Neural cell (in vitro differentiated cells): ENCODE data around the gene CITED1.

Source experiments
- EP300 ChIP-seq: fragments of 450-650 bp; conservative IDR thresholded peaks from 2 replicates; pipeline ENCODE4 v1.6.1; 2014; ENCODE audit warnings: antibody characterized with exemption, mild to moderate bottlenecking, moderate library complexity; ENCODE audit not compliant: poor library complexity, severe bottlenecking
- EZH2 ChIP-seq: fragments of 200-600, 300-800 bp; shearing (Covaris generic), sonication (generic); IDR thresholded peaks from 2 replicates; pipeline ENCODE4 v1.6.1; 2014; ENCODE audit warnings: antibody characterized with exemption, low read length, borderline replicate concordance, mild to moderate bottlenecking; ENCODE audit not compliant: insufficient read depth, poor library complexity, severe bottlenecking
- TAF1 ChIP-seq: IDR thresholded peaks from 2 replicates; pipeline ENCODE4 v1.6.1; 2012; ENCODE audit warnings: low read depth
- TF ChIP-seq, protein P1 (sequence below): fragments of 450-650 bp; IDR thresholded peaks from 2 replicates; pipeline ENCODE4 v1.5.1; 2014; ENCODE audit warnings: antibody characterized with exemption, mild to moderate bottlenecking, moderate library complexity; ENCODE audit not compliant: poor library complexity, severe bottlenecking

DNA sequence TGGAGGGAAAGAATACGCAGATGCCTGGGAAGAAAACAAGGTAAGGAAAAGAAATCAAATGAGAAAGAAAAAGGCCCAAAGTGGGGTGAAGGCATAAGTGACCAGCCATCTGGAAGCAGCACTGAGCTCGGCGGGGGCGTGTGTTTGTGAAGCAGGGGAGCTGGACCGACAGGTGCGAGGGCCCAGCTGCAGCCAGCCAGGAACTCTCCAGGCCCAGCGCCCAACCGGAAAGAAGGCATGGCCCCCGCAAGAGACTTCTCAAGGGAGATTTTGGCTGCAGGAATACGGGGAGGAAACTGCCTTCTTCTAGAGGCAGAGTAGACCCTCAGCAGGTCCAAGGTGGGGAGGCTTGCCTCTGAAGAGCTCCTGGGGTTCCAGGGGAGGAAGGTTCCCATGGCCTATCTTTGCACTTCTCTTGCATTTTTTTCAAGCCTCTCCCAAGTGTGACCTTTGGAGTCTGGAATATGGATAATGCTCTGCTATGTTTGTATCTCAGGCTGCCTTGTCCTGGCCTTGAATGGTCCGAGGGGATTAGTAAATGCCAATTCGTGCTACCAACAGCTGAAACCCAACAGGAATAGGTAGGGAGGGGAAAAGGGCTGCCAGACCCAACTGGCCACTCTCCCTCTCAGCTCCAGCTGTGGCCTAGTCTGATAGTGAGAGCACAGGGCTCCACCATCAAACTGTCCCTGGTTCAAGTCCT, 10.8 kb upstream of the CITED1 start:
- TF ChIP-seq, protein P1, sequence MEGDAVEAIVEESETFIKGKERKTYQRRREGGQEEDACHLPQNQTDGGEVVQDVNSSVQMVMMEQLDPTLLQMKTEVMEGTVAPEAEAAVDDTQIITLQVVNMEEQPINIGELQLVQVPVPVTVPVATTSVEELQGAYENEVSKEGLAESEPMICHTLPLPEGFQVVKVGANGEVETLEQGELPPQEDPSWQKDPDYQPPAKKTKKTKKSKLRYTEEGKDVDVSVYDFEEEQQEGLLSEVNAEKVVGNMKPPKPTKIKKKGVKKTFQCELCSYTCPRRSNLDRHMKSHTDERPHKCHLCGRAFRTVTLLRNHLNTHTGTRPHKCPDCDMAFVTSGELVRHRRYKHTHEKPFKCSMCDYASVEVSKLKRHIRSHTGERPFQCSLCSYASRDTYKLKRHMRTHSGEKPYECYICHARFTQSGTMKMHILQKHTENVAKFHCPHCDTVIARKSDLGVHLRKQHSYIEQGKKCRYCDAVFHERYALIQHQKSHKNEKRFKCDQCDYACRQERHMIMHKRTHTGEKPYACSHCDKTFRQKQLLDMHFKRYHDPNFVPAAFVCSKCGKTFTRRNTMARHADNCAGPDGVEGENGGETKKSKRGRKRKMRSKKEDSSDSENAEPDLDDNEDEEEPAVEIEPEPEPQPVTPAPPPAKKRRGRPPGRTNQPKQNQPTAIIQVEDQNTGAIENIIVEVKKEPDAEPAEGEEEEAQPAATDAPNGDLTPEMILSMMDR: no peak
- TF ChIP-seq EZH2 (no peak), TAF1 (no peak), EP300 (no peak)
